Measurements from ENCODE around the gene CUL3. TPM values are rescaled to one million over a fixed set of nuclear protein-coding genes. Genes with fewer than 3 reads are reported as not detected.
A peak's percentile ranks its signal among the peaks of the same experiment; 100 is the strongest.

CUL3 gene
- total and polyA plus RNA-seq, 2 experiments from 2014 or later = 86.0 to 125 TPM

GRCh38 chr2:224436634-224437033, 148.5 kb downstream of the CUL3 start (continued):
- TF ChIP-seq ZNF462 (CRISPR knock-in tag; IDR thresholded peaks at IDR 0.05) = no peak

DNA sequence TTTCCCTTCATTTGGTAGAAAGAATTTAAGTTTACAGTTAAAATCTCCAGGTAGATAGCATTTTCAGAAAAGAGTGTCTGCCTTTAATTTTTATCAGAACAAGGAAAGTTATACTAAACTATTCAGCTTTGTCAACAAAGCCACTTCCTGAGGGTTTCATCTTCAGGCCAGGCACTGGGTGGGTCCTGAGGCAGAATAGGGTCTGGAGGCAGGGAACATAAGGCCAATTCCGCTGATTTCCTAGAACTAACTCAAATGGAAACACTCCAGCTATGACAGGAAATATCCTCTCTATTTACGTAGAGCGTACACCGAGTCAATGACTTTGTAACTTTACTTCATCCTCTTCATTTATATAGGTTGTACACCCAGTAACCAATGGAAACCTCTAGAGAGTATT, 150.5 kb downstream of the CUL3 start:
- Mint-ChIP-seq H3K4me1 (peaks cover 29% of the 10 kb centered on the region), H3K27me3 (ENCODE audit: insufficient read depth, low read depth, poor library complexity) (peaks cover 11% of the 10 kb centered on the region), H3K27ac (no peak overlapping the region; the same call in 1 of the 2 replicates), H3K9me3 (peaks cover 42% of the 10 kb centered on the region), H3K4me3 (no peak overlapping the region), H3K36me3 (ENCODE audit: low read depth) (peaks cover 46% of the 10 kb centered on the region)
- no peak for TF ChIP-seq CTCF (conservative IDR thresholded peaks at IDR 0.05; ENCODE audit: low read depth in 2 of 2)
- H3K4me3 ChIP-seq = no peak overlapping the region
- ATAC-seq (no peak), DNase-seq (ENCODE audit: low spot score) (no peak)
- H3K9me2 ChIP-seq (ENCODE audit: insufficient read depth) = no peaks in the 10 kb centered on the region
- H3K4me1 ChIP-seq (ENCODE audit: insufficient read depth) = peaks cover 31% of the 10 kb centered on the region
- peak overlapping the region; percentile 85; the same call in 1 of the 2 replicates for H3K27ac ChIP-seq (ENCODE audit: low read depth)
- H3K36me3 ChIP-seq (ENCODE audit: insufficient read depth) = peaks cover 12% of the 10 kb centered on the region; the same call in 1 of the 2 replicates
- H3K27me3 ChIP-seq (ENCODE audit: insufficient read depth) = no peaks in the 10 kb centered on the region
- no peaks in the 10 kb centered on the region for H4K20me1 ChIP-seq (replicated peaks; ENCODE audit: insufficient read depth)
- H3F3A ChIP-seq (replicated peaks; ENCODE audit: low read depth) = no peaks in the 10 kb centered on the region
- H3K4me2 ChIP-seq = peak overlapping the region; percentile 8; the same call in 1 of the 2 replicates
- H3K79me2 ChIP-seq (replicated peaks; ENCODE audit: insufficient read depth) = peaks cover 5% of the 10 kb centered on the region; the same call in 1 of the 2 replicates
- H2AFZ ChIP-seq = no peak overlapping the region

All from GM23338 (cell line).